ENCODE data around the gene CDC73. TPM values are rescaled to one million over a fixed set of nuclear protein-coding genes. Genes with fewer than 3 reads are reported as not detected.

The CDC73 gene
- total RNA-seq, 1 experiment from 2014 or later = 10.0 TPM

DNA sequence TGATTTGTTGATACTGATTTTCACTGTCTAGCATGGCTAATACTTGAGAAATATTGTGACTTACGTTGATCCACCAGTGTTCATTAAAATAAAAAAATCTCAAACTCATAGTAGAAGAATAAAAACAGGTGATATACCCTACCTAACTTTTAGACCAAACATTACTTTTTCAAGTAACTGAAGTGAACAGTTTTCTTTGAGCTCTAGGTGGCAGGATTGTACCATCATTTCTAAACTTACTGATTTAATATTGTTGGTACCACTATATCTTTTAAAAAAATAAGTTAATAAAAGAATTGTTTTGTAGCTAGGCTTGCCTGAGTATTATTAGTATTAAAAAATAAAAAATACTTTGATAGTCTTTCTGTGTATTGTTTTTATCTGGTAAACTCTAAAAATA is 21.5 kb downstream of the CDC73 start:
- POLR2A ChIA-PET (ENCODE audit: unreplicated experiment) = no interaction called here
- Histone ChIP-seq H3F3A (ENCODE audit: low read length, unreplicated experiment) (no peaks in the 10 kb centered on the region), H3K27ac (ENCODE audit: low read length) (no peak overlapping the region), H3K9ac (ENCODE audit: low read length) (no peak overlapping the region), H3K4me1 (ENCODE audit: insufficient read depth, low read length) (no peaks in the 10 kb centered on the region), H3K36me3 (ENCODE audit: low read depth, low read length) (peaks cover 18% of the 10 kb centered on the region), H3K27me3 (ENCODE audit: low read length) (no peaks in the 10 kb centered on the region), H4K20me1 (ENCODE audit: low read length) (peaks cover 4% of the 10 kb centered on the region; the same call in 1 of the 2 replicates), H2AFZ (ENCODE audit: low read length) (no peak overlapping the region), H3K4me3 (ENCODE audit: low read length) (no peak overlapping the region), H3K9me2 (replicated peaks; ENCODE audit: low read length) (no peaks in the 10 kb centered on the region), H3K4me2 (ENCODE audit: low read length) (no peak overlapping the region), H3K9me3 (ENCODE audit: low read length) (no peaks in the 10 kb centered on the region), H3K79me2 (ENCODE audit: low read length) (peaks cover 4% of the 10 kb centered on the region; the same call in 1 of the 2 replicates)
- CTCF ChIA-PET = interaction anchor here (0.6 kb wide), 4 partner anchors 10 to 538 kb away, joined by 3 to 4 read pairs (median 4); no protein-coding TSS in a partner anchor
- no peak for ATAC-seq
- intact Hi-C loops (cut with micrococcal nuclease) = loop anchor here (5.0 kb wide), 1 partner anchor 194 kb away; no protein-coding TSS in a partner anchor
- no peak for TF ChIP-seq EZH2 (IDR thresholded peaks at IDR 0.05; ENCODE audit: low read length, unreplicated experiment)
- TF ChIP-seq CTCF (conservative IDR thresholded peaks at IDR 0.05; ENCODE audit: low read depth, low read length) = peak; percentile 46
- TF ChIP-seq EZH2phosphoT487 (IDR thresholded peaks at IDR 0.05; ENCODE audit: borderline replicate concordance, low read length) = no peak
- DNase-seq = peak; percentile 29
- no TSS peak for BruUV-seq (replicated peaks)

- TF ChIP-seq EZH2 (IDR thresholded peaks at IDR 0.05; ENCODE audit: low read length, unreplicated experiment) = no peak
- TF ChIP-seq CTCF (conservative IDR thresholded peaks at IDR 0.05; ENCODE audit: low read depth, low read length) = no peak
- TF ChIP-seq EZH2phosphoT487 (IDR thresholded peaks at IDR 0.05; ENCODE audit: borderline replicate concordance, low read length) = no peak
- Histone ChIP-seq H3K9me3 (ENCODE audit: low read length) (no peaks in the 10 kb centered on the region), H3K79me2 (ENCODE audit: low read length) (peaks cover 4% of the 10 kb centered on the region; the same call in 1 of the 2 replicates), H4K20me1 (ENCODE audit: low read length) (peaks cover 4% of the 10 kb centered on the region; the same call in 1 of the 2 replicates), H3K4me1 (ENCODE audit: insufficient read depth, low read length) (no peaks in the 10 kb centered on the region), H3K9me2 (replicated peaks; ENCODE audit: low read length) (no peaks in the 10 kb centered on the region), H3K4me3 (ENCODE audit: low read length) (no peak overlapping the region), H3K27me3 (ENCODE audit: low read length) (no peaks in the 10 kb centered on the region), H3K4me2 (ENCODE audit: low read length) (no peak overlapping the region), H3K27ac (ENCODE audit: low read length) (no peak overlapping the region), H3F3A (ENCODE audit: low read length, unreplicated experiment) (no peaks in the 10 kb centered on the region), H2AFZ (ENCODE audit: low read length) (no peak overlapping the region), H3K9ac (ENCODE audit: low read length) (no peak overlapping the region), H3K36me3 (ENCODE audit: low read depth, low read length) (peaks cover 22% of the 10 kb centered on the region)
- DNase-seq (no peak), ATAC-seq (no peak)
- CTCF ChIA-PET = no interaction called here
- POLR2A ChIA-PET (ENCODE audit: unreplicated experiment) = no interaction called here
- intact Hi-C loops (cut with micrococcal nuclease) = loop anchor here (5.0 kb wide), 1 partner anchor 193 kb away; no protein-coding TSS in a partner anchor
- no TSS peak for BruUV-seq (replicated peaks)
Observed at GRCh38 chr1:193144361-193144938, 22.6 kb downstream of the CDC73 start.

GRCh38 chr1:193144999-193145398 is 23.2 kb downstream of the CDC73 start:
- Histone ChIP-seq H3K9me2 (replicated peaks; ENCODE audit: low read length) (no peaks in the 10 kb centered on the region), H3K9me3 (ENCODE audit: low read length) (no peaks in the 10 kb centered on the region), H3K27me3 (ENCODE audit: low read length) (no peaks in the 10 kb centered on the region), H3K9ac (ENCODE audit: low read length) (no peak overlapping the region), H3K36me3 (ENCODE audit: low read depth, low read length) (peaks cover 17% of the 10 kb centered on the region), H3K4me3 (ENCODE audit: low read length) (no peak overlapping the region), H3K4me2 (ENCODE audit: low read length) (no peak overlapping the region), H4K20me1 (ENCODE audit: low read length) (peaks cover 4% of the 10 kb centered on the region; the same call in 1 of the 2 replicates), H2AFZ (ENCODE audit: low read length) (no peak overlapping the region), H3K27ac (ENCODE audit: low read length) (no peak overlapping the region), H3K4me1 (ENCODE audit: insufficient read depth, low read length) (no peaks in the 10 kb centered on the region), H3F3A (ENCODE audit: low read length, unreplicated experiment) (no peaks in the 10 kb centered on the region), H3K79me2 (ENCODE audit: low read length) (peaks cover 4% of the 10 kb centered on the region; the same call in 1 of the 2 replicates)
- POLR2A ChIA-PET (ENCODE audit: unreplicated experiment) = no interaction called here
- intact Hi-C loops (cut with micrococcal nuclease) = loop anchor here (5.0 kb wide), 1 partner anchor 192 kb away; no protein-coding TSS in a partner anchor
- no peak for TF ChIP-seq CTCF (conservative IDR thresholded peaks at IDR 0.05; ENCODE audit: low read depth, low read length)
- no peak for TF ChIP-seq EZH2 (IDR thresholded peaks at IDR 0.05; ENCODE audit: low read length, unreplicated experiment)
- TF ChIP-seq EZH2phosphoT487 (IDR thresholded peaks at IDR 0.05; ENCODE audit: borderline replicate concordance, low read length) = no peak
- no TSS peak for BruUV-seq (replicated peaks)
- CTCF ChIA-PET = no interaction called here
- no peak for DNase-seq
- ATAC-seq = no peak

All from PC-3 (cell line).